PC-9 (cell line): ENCODE data around the gene CHRNA5. TPM values are rescaled to one million over a fixed set of nuclear protein-coding genes. Genes with fewer than 3 reads are reported as not detected.

ENCODE experiments used
- BruUV-seq: library from RNA; stranded (reverse); fragments of 400-500 nt; replicated peaks from 2 replicates; lab custom pipeline; 2021; lab: Mats Ljungman, UMichigan
- CTCF ChIA-PET: fragments of 300-600 bp; sonication (Branson Sonifier 250); formaldehyde crosslinking; loops from one replicate; lab custom pipeline; 2022; ENCODE audit warnings: antibody characterized with exemption; lab: Charles Lee
- POLR2A ChIA-PET: fragments of 300-600 bp; sonication (Branson Sonifier 250); formaldehyde crosslinking; loops from one replicate; lab custom pipeline; 2022; ENCODE audit warnings: antibody characterized with exemption; ENCODE audit not compliant: unreplicated experiment; lab: Charles Lee
- DNase-seq, 2 experiments: peaks; one replicate each; pipeline versions ENCODE4 v3.0.0 to v3.0.0-alpha.2; 2015 to 2022; ENCODE audit warnings: mixed read lengths in 1 of 2
- H2AFZ ChIP-seq: fragments of 200-600 bp; sonication (generic); 2 replicates; pipeline ENCODE4 v1.8.1; 2017; ENCODE audit warnings: antibody characterized with exemption
- H3F3A ChIP-seq: fragments of 200-600 bp; sonication (generic); 2 replicates; pipeline ENCODE4 v1.8.1; 2017; ENCODE audit warnings: antibody characterized with exemption, mild to moderate bottlenecking, low read depth; ENCODE audit not compliant: insufficient read depth
- H3K27ac ChIP-seq: fragments of 200-600 bp; sonication (generic); 2 replicates; pipeline ENCODE4 v1.6.1; 2016; ENCODE audit warnings: mixed run types
- H3K27me3 ChIP-seq: fragments of 200-600 bp; sonication (generic); 2 replicates; pipeline ENCODE4 v1.6.1; 2016; ENCODE audit warnings: low read depth, mixed run types; ENCODE audit not compliant: insufficient read depth
- H3K36me3 ChIP-seq: fragments of 200-600 bp; sonication (generic); 2 replicates; pipeline ENCODE4 v1.6.1; 2016; ENCODE audit warnings: low read depth, mixed run types
- H3K4me1 ChIP-seq: fragments of 200-600 bp; sonication (generic); replicated peaks from 2 replicates; pipeline ENCODE4 v1.6.1; 2016; ENCODE audit warnings: mixed run types; ENCODE audit not compliant: insufficient read depth
- H3K4me2 ChIP-seq: fragments of 200-600 bp; sonication (generic); 2 replicates; pipeline ENCODE4 v1.6.1; 2017; ENCODE audit warnings: mixed run types
- H3K4me3 ChIP-seq: fragments of 200-600 bp; sonication (generic); 2 replicates; pipeline ENCODE4 v1.6.1; 2016; ENCODE audit warnings: mixed run types
- H3K79me2 ChIP-seq: fragments of 200-600 bp; sonication (generic); 2 replicates; pipeline ENCODE4 v1.6.1; 2017; ENCODE audit warnings: low read depth, mixed run types
- H3K9me2 ChIP-seq: fragments of 200-600 bp; sonication (generic); 2 replicates; pipeline ENCODE4 v1.8.1; 2017; ENCODE audit warnings: mild to moderate bottlenecking; ENCODE audit not compliant: insufficient read depth
- H3K9me3 ChIP-seq: fragments of 200-600 bp; sonication (generic); 2 replicates; pipeline ENCODE4 v1.8.1; 2016; ENCODE audit warnings: low read depth; ENCODE audit not compliant: insufficient read depth
- H4K20me1 ChIP-seq: fragments of 200-600 bp; sonication (generic); 2 replicates; pipeline ENCODE4 v1.8.1; 2017; ENCODE audit not compliant: insufficient read depth
- CTCF ChIP-seq: fragments of 200-600 bp; sonication (generic); conservative IDR thresholded peaks from 2 replicates; pipeline ENCODE4 v1.6.1; 2017; ENCODE audit warnings: mixed run types, antibody characterized with exemption, mild to moderate bottlenecking, moderate library complexity
- EZH2 ChIP-seq: fragments of 200-600 bp; sonication (generic); IDR thresholded peaks from 2 replicates; pipeline ENCODE4 v1.8.0; 2017; ENCODE audit warnings: antibody characterized with exemption, low read depth
- intact Hi-C: fragments of 100-400 bp; cut with micrococcal nuclease; formaldehyde crosslinking; loops from one replicate; pipeline ENCODE4 v1.10.0; 2022; ENCODE audit not compliant: unreplicated experiment
- total RNA-seq: library from RNA; stranded (reverse); gene quantifications from 2 replicates; pipeline ENCODE4 v1.2.3, GENCODE V29; 2021

Gene CHRNA5
- total RNA-seq, 1 experiment from 2014 or later: 9.5 TPM

- Histone ChIP-seq H3K4me3 (no peak overlapping the region), H3K79me2 (no peaks in the 10 kb centered on the region), H3K27ac (no peak overlapping the region), H3K9me2 (no peaks in the 10 kb centered on the region), H3F3A (no peaks in the 10 kb centered on the region), H3K4me1 (no peaks in the 10 kb centered on the region), H3K9me3 (no peaks in the 10 kb centered on the region), H3K36me3 (no peaks in the 10 kb centered on the region), H3K27me3 (peaks cover 15% of the 10 kb centered on the region; the same call in 1 of the 2 replicates), H2AFZ (no peak overlapping the region), H3K4me2 (no peak overlapping the region), H4K20me1 (no peaks in the 10 kb centered on the region)
- ChIA-PET CTCF (interaction anchor here (0.7 kb wide), 1 partner anchor 86 kb away, joined by 3 read pairs; no protein-coding TSS in a partner anchor), POLR2A (no interaction called here)
- no peak for DNase-seq
- no peak for TF ChIP-seq CTCF
- no TSS peak for BruUV-seq
- intact Hi-C loops: loop anchor here (1.0 to 5.0 kb wide), 2 partner anchors 91 to 134 kb away; no protein-coding TSS in a partner anchor
These were observed 52.7 kb downstream of the CHRNA5 start for GRCh38 chr15:78618064-78618463.

GRCh38 chr15:78618490-78618934, 53.2 kb downstream of the CHRNA5 start:
- H3K4me3 ChIP-seq: no peak overlapping the region
- H3K36me3 ChIP-seq: no peaks in the 10 kb centered on the region
- H3F3A ChIP-seq: no peaks in the 10 kb centered on the region
- TF ChIP-seq EZH2: no peak
- TF ChIP-seq CTCF: peak; percentile 92
- peaks cover 19% of the 10 kb centered on the region; the same call in 1 of the 2 replicates for H3K27me3 ChIP-seq
- no peaks in the 10 kb centered on the region for H3K9me2 ChIP-seq
- no peak overlapping the region for H3K27ac ChIP-seq
- ChIA-PET CTCF (interaction anchor here (0.5 kb wide), 1 partner anchor 104 kb away, joined by 3 read pairs; no protein-coding TSS in a partner anchor), POLR2A (no interaction called here)
- H3K79me2 ChIP-seq: no peaks in the 10 kb centered on the region
- intact Hi-C loops: loop anchor here (1.0 to 5.0 kb wide), 2 partner anchors 91 to 134 kb away; no protein-coding TSS in a partner anchor
- no peaks in the 10 kb centered on the region for H3K4me1 ChIP-seq
- no peaks in the 10 kb centered on the region for H3K9me3 ChIP-seq
- no TSS peak for BruUV-seq
- H4K20me1 ChIP-seq: no peaks in the 10 kb centered on the region
- H3K4me2 ChIP-seq: peak overlapping the region; percentile 38
- H2AFZ ChIP-seq: no peak overlapping the region
- peak; percentile 63 to 72 for DNase-seq

GRCh38 chr15:78619022-78619950, 54.0 kb downstream of the CHRNA5 start:
- no TSS peak for BruUV-seq
- CTCF ChIA-PET: interaction anchor here (0.5 kb wide), 1 partner anchor 105 kb away, joined by 3 read pairs; no protein-coding TSS in a partner anchor
- no peak overlapping the region for H2AFZ ChIP-seq

More at GRCh38 chr15:78619022-78619950, 54.0 kb downstream of the CHRNA5 start:
- H3K79me2 ChIP-seq: no peaks in the 10 kb centered on the region
- H3K27me3 ChIP-seq: peaks cover 24% of the 10 kb centered on the region
- POLR2A ChIA-PET: no interaction called here
- no peaks in the 10 kb centered on the region for H3K4me1 ChIP-seq
- no peak overlapping the region for H3K27ac ChIP-seq
- H3K4me2 ChIP-seq: no peak overlapping the region
- H3K36me3 ChIP-seq: no peaks in the 10 kb centered on the region
- no peaks in the 10 kb centered on the region for H3K9me3 ChIP-seq
- H3K9me2 ChIP-seq: no peaks in the 10 kb centered on the region
- no peak for DNase-seq
- H3F3A ChIP-seq: no peaks in the 10 kb centered on the region
- no peak overlapping the region for H3K4me3 ChIP-seq
- intact Hi-C loops: loop anchor here (5.0 kb wide), 1 partner anchor 133 kb away; no protein-coding TSS in a partner anchor
- no peaks in the 10 kb centered on the region for H4K20me1 ChIP-seq
- TF ChIP-seq CTCF (no peak), EZH2 (no peak)
